BE2C (cell line): ENCODE measurements around the gene MAGI2.

Source experiments
- DNase-seq: peaks from one replicate; pipeline ENCODE4 v3.0.0-alpha.2; 2020
- H3K27me3 ChIP-seq: fragments of 250-450 bp; sonication (Bioruptor Pico); 2 replicates; pipeline ENCODE4 v1.5.1; 2020; ENCODE audit warnings: mild to moderate bottlenecking
- H3K36me3 ChIP-seq: fragments of 250-450 bp; sonication (Bioruptor Pico); 2 replicates; pipeline ENCODE4 v1.5.1; 2020; ENCODE audit warnings: mild to moderate bottlenecking
- H3K4me1 ChIP-seq: fragments of 250-450 bp; sonication (Bioruptor Pico); 2 replicates; pipeline ENCODE4 v1.5.1; 2020
- H3K4me3 ChIP-seq: 2 replicates; pipeline ENCODE4 v1.5.1; 2011; ENCODE audit warnings: low read depth, low read length
- H3K9me3 ChIP-seq: fragments of 250-450 bp; sonication (Bioruptor Pico); 2 replicates; pipeline ENCODE4 v1.5.1; 2020
- CTCF ChIP-seq: IDR thresholded peaks from 2 replicates; pipeline ENCODE4 v1.5.1; 2012; ENCODE audit warnings: mild to moderate bottlenecking, low read depth, low read length

Gene MAGI2

DNA sequence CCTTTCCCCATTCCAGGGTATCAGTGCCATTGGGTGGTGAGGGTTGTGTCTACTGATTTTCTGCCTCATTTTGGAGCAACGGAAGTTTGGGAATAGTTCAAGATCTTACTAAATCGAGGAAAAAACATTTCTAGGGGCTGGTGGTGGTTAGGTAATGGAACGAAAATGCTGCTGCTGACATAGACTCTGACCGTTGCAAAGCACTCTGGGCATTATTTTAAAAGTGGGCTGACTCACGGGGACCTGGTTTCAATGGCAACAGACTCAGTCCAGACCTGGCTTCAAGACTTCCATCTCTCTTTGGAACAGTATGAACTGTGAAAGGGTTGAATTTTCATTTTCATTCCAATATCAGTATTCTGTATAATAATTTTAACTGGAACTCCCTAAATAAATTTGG, 1370.9 kb downstream of the MAGI2 start:
- TF ChIP-seq CTCF: no peak
- no peaks in the 10 kb centered on the region for H3K4me1 ChIP-seq
- no peaks in the 10 kb centered on the region for H3K9me3 ChIP-seq
- no peak for DNase-seq
- 0 out of 2 replicates have a peak, but pooled peaks cover 3% of the 10 kb centered on the region for H3K27me3 ChIP-seq
- H3K4me3 ChIP-seq: no peak overlapping the region
- no peaks in the 10 kb centered on the region for H3K36me3 ChIP-seq

DNA sequence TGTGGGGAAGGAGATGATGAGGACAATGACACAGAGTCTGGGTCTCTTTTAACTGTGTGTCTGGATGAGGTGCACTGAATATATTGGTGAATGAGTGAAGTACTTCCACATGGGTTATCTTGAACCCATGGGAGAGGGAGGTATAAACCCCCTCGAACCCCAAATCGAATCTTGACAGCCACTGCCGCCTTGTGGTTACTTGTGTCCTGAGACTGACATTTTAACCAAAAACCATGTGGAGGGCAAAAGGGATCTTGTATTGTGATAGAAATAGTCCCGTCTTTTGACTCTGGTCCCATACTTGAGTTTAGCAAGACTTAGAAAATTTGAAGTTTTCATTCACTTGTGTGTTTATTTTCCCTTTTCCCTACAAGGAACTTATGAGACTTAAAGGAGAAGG, 1371.6 kb downstream of the MAGI2 start:
- Histone ChIP-seq H3K4me1 (no peaks in the 10 kb centered on the region), H3K9me3 (no peaks in the 10 kb centered on the region), H3K36me3 (no peaks in the 10 kb centered on the region), H3K4me3 (no peak overlapping the region), H3K27me3 (0 out of 2 replicates have a peak, but pooled peaks cover 3% of the 10 kb centered on the region)
- no peak for DNase-seq
- peak; percentile 29 for TF ChIP-seq CTCF

GRCh38 chr7:78081344-78081743, 1372.1 kb downstream of the MAGI2 start:
- no peak for TF ChIP-seq CTCF

GRCh38 chr7:78080811-78081210, 1372.7 kb downstream of the MAGI2 start:
- no peak for DNase-seq
- H3K36me3 ChIP-seq: no peaks in the 10 kb centered on the region
- H3K27me3 ChIP-seq: 0 out of 2 replicates have a peak, but pooled peaks cover 3% of the 10 kb centered on the region
- no peak overlapping the region for H3K4me3 ChIP-seq
- no peak for TF ChIP-seq CTCF
- no peaks in the 10 kb centered on the region for H3K9me3 ChIP-seq
- H3K4me1 ChIP-seq: no peaks in the 10 kb centered on the region

More at GRCh38 chr7:78081344-78081743, 1372.1 kb downstream of the MAGI2 start:
- Histone ChIP-seq H3K4me3 (no peak overlapping the region), H3K9me3 (no peaks in the 10 kb centered on the region), H3K36me3 (no peaks in the 10 kb centered on the region), H3K4me1 (no peaks in the 10 kb centered on the region), H3K27me3 (0 out of 2 replicates have a peak, but pooled peaks cover 3% of the 10 kb centered on the region)
- DNase-seq: no peak

DNA sequence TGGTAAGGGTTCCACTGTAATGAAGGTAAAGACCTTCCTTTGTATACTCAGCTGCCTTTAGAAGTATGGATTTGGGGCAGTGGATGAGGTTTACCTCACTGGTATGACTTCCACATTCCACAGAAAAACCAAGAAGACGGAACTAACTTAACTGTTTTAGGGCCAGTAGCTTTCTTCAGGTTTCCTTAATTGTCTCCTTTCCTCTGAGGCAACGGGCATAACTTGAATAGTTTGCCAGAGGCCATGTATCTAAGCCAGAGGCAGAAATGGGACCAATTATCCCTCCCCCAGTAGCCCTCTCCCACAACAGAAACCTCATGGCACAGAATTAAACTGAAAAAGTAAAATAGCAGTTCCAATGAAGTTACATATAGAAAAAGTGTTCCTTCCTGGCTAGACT, 1373.2 kb downstream of the MAGI2 start:
- Histone ChIP-seq H3K4me1 (no peaks in the 10 kb centered on the region), H3K36me3 (no peaks in the 10 kb centered on the region), H3K9me3 (no peaks in the 10 kb centered on the region), H3K27me3 (0 out of 2 replicates have a peak, but pooled peaks cover 3% of the 10 kb centered on the region), H3K4me3 (no peak overlapping the region)
- TF ChIP-seq CTCF: no peak
- no peak for DNase-seq

- H3K4me1 ChIP-seq: no peaks in the 10 kb centered on the region
- DNase-seq: no peak
These were observed 1378.8 kb downstream of the MAGI2 start for GRCh38 chr7:78074713-78075112.

More at GRCh38 chr7:78074713-78075112, 1378.8 kb downstream of the MAGI2 start:
- Histone ChIP-seq H3K9me3 (no peaks in the 10 kb centered on the region), H3K4me3 (no peak overlapping the region), H3K36me3 (no peaks in the 10 kb centered on the region), H3K27me3 (no peaks in the 10 kb centered on the region)
- no peak for TF ChIP-seq CTCF
